Skeletal muscle tissue (tissue), 4 donors: Measurements from ENCODE around the gene RASGEF1C. TPM values are rescaled to one million over a fixed set of nuclear protein-coding genes. Genes with fewer than 3 reads are reported as not detected.

ENCODE experiments used
- H3K27ac ChIP-seq: one replicate; pipeline ENCODE4 v1.7.0; 2013; ENCODE audit warnings: mild to moderate bottlenecking, low read depth, low read length, inconsistent platforms
- H3K27me3 ChIP-seq, 3 donors: one replicate each; pipeline ENCODE4 v1.7.0; 2013; ENCODE audit warnings: low read length in 3 of 3; ENCODE audit not compliant: control insufficient read depth in 3 of 3, insufficient read depth in 3 of 3
- H3K36me3 ChIP-seq, 3 donors: one replicate each; pipeline ENCODE4 v1.7.0; 2013; ENCODE audit warnings: low read length in 3 of 3; ENCODE audit not compliant: control insufficient read depth in 3 of 3, insufficient read depth in 3 of 3
- H3K4me1 ChIP-seq, 3 donors: one replicate each; pipeline ENCODE4 v1.7.0; 2013; ENCODE audit warnings: low read length in 3 of 3, mild to moderate bottlenecking in 3 of 3; ENCODE audit not compliant: control insufficient read depth in 3 of 3, insufficient read depth in 3 of 3
- H3K4me3 ChIP-seq, 3 donors: one replicate each; pipeline ENCODE4 v1.7.0; 2013; ENCODE audit warnings: low read length in 3 of 3
- H3K9ac ChIP-seq, 3 donors: one replicate each; pipeline ENCODE4 v1.7.0; 2013; ENCODE audit warnings: low read length in 3 of 3, mild to moderate bottlenecking in 3 of 3, moderate library complexity in 2 of 3, low read depth in 1 of 3
- H3K9me3 ChIP-seq, 3 donors: one replicate each; pipeline ENCODE4 v1.7.0; 2013; ENCODE audit warnings: low read length in 3 of 3; ENCODE audit not compliant: control insufficient read depth in 3 of 3
- total RNA-seq: library from RNA; depleted of rRNA; stranded (reverse); fragments of >200 nt; gene quantifications from one replicate; pipeline ENCODE4 v1.2.3, GENCODE V29; 2014
- donor health status: Osteomylitis.

The RASGEF1C gene
- total RNA-seq, 1 donor from 2014 or later = 5.7 TPM

DNA sequence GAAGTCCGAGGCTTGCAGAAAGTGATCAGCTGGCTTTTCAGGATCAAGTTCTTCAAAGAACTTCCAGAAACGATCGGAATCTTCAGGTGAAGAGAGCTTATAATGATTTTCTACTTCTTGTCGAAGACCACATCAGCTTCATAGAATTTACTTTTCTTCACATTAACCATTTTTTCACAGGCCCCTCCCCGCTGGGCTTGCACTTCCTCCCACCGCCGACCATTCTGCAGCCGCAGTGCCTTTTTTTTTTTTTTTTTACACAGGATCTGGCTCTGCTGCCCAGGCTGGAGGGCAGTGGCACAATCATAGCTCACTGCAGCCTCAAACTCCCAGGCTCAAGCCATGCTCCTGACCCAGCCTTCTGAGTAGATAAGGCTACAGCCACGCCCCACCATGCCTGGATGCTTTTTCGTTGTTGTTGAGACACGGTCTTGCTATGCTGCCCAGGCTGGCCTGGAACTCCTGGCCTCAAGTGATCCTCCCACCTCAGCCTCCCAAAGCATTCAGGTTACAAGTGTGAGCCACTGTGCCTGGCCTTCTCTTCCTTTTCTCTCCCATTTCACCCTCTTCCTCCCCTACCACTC lies 122.1 kb downstream of the RASGEF1C start:
- peaks cover 0 to 5% (median 2%) of the 10 kb centered on the region in 3 donors for H3K4me1 ChIP-seq
- H3K27me3 ChIP-seq = peaks cover 0 to 10% (median 8%) of the 10 kb centered on the region in 3 donors
- H3K27ac ChIP-seq = no peak overlapping the region
- no peaks in the 10 kb centered on the region for H3K36me3 ChIP-seq
- no peak overlapping the region for H3K4me3 ChIP-seq
- H3K9me3 ChIP-seq = no peaks in the 10 kb centered on the region
- no peak overlapping the region for H3K9ac ChIP-seq

DNA sequence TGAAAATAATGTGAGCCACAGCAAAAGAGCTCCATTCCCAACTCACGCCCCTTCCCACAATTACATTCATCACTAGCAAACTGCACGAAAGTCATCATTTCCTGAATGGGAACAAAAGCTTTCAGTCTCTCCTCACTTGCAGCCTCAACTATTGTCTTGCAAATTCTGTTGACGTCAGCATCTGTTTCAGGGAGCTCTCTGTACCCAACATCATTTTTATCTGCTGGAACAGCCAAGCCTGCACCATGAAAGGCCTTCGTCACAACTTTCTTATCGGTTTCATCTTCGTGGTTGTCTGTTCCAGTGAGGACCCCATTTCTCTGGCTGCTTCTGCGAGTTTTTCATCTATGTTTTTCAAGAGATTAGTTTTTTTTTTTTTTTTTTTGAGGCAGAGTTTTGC lies 123.2 kb downstream of the RASGEF1C start:
- Histone ChIP-seq H3K36me3 (no peaks in the 10 kb centered on the region), H3K27ac (no peak overlapping the region), H3K9me3 (no peaks in the 10 kb centered on the region), H3K4me1 (peaks cover 0 to under 1% (median 0%) of the 10 kb centered on the region in 3 donors), H3K27me3 (peaks cover 0 to 10% (median 9%) of the 10 kb centered on the region in 3 donors), H3K9ac (no peak overlapping the region), H3K4me3 (no peak overlapping the region)

DNA sequence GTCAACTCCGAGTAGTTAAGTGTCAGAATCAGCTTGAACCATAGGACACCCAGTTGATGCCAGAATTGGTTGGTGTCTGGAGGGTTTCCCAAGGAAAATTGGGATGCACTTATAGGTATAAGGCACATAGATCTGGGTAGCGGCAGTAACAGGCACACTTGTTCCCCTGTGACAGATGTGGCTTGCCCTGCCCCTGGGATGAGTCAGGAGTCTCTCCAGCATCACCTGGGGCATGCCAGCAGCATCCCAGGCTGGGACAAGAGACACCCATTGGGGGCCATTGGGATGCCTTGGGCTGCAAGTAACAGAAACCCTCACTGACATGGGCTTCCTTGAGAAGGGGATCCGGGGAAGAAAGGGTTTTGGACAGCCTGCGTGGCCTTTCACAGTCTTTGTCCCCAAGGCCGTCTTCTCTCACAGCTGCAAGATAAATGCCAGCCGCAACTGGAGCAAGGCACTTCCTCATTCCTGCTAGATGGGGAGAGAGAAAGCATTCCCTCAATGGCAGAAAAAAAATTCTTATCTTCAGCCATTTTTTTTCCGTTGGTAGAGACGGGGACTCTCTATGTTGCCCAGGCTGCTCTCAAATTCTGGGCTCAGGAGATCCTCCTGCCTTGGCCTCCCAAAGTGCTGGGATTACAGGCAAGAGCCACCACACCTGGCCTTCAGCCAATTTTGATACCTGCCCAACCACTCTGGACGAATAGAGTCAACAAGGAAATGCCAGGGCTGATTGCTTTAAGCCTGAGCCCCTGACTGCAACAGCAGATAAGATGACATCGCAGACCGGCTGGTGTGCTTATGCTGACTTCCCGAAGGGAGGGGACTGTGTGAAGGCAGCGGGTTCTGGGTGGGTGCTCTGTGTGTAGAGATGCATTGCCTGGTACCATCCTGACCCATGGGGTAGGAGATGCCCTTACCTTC lies 124.1 kb downstream of the RASGEF1C start:
- H3K4me1 ChIP-seq = no peaks in the 10 kb centered on the region
- no peak overlapping the region for H3K4me3 ChIP-seq
- no peaks in the 10 kb centered on the region for H3K36me3 ChIP-seq
- H3K9me3 ChIP-seq = no peaks in the 10 kb centered on the region
- H3K27ac ChIP-seq = no peak overlapping the region
- no peak overlapping the region for H3K9ac ChIP-seq
- H3K27me3 ChIP-seq = peaks cover 7 to 14% (median 9%) of the 10 kb centered on the region in 3 donors

DNA sequence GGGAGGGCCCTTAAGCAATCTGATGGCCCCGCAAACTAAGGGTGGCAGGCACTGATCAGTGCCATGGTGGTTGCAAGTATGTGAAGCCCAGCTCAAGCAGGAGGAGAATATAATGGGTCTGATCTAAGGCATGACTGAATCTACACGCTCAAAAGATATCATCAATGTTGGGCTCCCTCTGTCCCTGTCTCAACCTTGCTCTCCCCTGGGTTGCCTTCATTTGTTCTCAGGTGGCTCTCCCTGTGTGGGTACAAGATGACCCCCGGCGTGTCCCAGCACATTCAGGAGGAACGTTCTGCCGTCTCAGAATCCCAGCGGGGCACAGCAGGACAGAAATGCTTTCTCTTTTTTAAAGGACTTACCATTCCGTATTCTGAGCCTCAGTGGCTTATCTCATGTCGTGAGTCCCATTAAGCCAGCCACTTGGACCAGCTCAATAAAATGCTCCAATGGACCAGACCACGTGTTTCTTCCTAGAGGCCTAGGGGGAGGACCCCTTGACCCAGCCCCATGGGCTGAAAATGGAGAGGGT lies 125.4 kb downstream of the RASGEF1C start:
- Histone ChIP-seq H3K4me3 (no peak overlapping the region), H3K27me3 (peaks cover 7 to 21% (median 16%) of the 10 kb centered on the region in 3 donors), H3K9me3 (no peaks in the 10 kb centered on the region), H3K4me1 (no peaks in the 10 kb centered on the region), H3K9ac (no peak overlapping the region), H3K36me3 (no peaks in the 10 kb centered on the region), H3K27ac (no peak overlapping the region)

DNA sequence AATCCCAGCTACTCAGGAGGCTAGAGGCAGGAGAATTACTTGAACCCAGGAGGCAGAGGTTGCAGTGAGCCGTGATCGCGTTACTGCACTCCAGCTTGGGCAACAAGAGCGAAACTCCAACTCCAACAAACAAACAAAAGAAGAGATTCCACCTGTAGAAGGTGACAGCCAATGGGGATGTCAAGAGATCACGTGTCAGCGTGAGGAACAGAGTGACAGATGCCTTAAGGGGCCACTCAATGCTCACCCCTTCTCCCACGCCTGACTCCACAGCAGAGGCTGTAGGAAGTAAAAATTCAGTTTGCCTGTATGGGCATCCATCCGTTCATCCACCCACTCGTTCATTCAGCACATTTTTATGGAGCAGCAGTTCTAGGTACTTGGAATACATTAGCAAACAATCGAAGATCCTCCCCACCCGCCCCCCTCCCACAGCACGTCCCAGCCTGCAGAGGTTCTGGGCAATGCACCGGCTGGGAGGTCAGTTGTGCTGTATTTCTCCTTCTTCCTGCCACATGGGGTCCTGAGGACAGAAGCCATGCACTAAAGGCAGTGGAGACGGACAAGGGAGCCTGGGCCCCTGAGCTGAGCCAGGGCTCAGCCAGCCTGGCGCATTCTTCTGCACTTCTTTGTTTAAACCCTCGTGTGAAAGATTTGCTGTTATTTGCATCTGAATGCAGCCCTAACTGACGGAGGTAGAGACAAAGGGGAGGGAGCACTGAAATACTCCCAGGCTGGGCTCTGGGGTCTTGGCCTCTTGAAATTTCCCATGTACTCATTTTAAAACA lies 126.2 kb downstream of the RASGEF1C start:
- Histone ChIP-seq H3K4me1 (no peaks in the 10 kb centered on the region), H3K4me3 (no peak overlapping the region), H3K9me3 (no peaks in the 10 kb centered on the region), H3K9ac (no peak overlapping the region), H3K27ac (no peak overlapping the region), H3K36me3 (no peaks in the 10 kb centered on the region), H3K27me3 (peaks cover 7 to 27% (median 16%) of the 10 kb centered on the region in 3 donors)

DNA sequence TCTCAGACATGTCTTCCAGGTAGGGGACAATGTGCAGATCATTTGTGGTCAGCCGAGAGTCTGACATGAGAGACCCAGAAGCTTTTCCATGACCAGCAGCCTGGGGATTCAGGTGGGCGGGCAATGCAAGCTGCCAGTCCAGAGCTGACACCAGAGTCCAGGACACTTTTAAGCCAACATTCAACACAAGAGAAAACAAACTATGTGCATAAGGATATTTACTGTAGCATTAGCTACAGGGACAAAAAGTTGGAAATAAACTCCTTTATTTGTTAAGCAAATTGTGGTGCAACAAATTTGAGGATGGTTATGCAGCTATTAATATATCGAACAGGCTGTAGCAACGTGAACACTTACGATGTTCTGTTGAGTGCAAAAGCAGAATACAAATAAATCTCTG lies 127.5 kb downstream of the RASGEF1C start:
- no peak overlapping the region for H3K27ac ChIP-seq
- no peaks in the 10 kb centered on the region for H3K9me3 ChIP-seq
- peaks cover 7 to 27% (median 16%) of the 10 kb centered on the region in 3 donors for H3K27me3 ChIP-seq
- no peak overlapping the region for H3K4me3 ChIP-seq
- no peaks in the 10 kb centered on the region for H3K4me1 ChIP-seq
- H3K36me3 ChIP-seq = no peaks in the 10 kb centered on the region
- no peak overlapping the region for H3K9ac ChIP-seq

DNA sequence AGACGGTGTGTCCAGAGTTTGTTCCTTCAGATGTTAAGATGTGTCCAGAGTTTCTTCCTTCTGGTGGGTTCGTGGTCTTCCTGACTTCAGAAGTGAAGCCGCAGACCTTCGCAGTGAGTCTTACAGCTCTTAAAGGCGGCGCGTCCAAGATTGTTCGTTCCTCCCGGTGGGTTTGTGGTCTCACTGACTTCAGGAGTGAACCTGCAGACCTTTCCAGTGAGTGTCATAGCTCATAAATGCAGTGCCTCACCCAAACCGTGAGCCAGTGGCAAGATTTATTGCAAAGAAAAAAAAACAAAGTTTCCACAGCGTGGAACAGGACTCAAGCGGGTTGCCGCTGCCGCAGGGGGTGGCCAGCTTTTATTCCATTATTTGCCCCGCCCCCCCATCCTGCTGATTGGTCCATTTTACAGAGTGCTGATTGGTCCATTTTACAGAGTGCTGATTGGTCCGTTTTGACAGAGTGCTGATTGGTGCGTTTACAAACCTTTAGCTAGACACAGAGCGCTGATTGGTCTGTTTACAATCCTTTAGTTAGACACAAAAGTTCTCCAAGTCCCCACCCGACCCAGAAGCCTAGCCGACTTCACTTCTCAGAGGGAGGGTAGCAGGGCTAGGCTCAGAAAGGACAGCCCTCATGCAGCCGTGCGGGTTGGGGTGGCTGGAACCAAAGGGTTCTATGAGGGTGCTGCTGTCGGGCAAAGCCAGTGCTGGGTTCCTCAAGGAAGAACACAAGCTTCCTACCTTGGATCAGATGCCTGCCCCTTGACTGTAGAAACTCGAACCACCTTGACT lies 128.3 kb downstream of the RASGEF1C start:
- Histone ChIP-seq H3K9me3 (no peaks in the 10 kb centered on the region), H3K27me3 (peaks cover 7 to 27% (median 16%) of the 10 kb centered on the region in 3 donors), H3K9ac (no peak overlapping the region), H3K36me3 (no peaks in the 10 kb centered on the region), H3K4me3 (no peak overlapping the region), H3K27ac (no peak overlapping the region), H3K4me1 (no peaks in the 10 kb centered on the region)

DNA sequence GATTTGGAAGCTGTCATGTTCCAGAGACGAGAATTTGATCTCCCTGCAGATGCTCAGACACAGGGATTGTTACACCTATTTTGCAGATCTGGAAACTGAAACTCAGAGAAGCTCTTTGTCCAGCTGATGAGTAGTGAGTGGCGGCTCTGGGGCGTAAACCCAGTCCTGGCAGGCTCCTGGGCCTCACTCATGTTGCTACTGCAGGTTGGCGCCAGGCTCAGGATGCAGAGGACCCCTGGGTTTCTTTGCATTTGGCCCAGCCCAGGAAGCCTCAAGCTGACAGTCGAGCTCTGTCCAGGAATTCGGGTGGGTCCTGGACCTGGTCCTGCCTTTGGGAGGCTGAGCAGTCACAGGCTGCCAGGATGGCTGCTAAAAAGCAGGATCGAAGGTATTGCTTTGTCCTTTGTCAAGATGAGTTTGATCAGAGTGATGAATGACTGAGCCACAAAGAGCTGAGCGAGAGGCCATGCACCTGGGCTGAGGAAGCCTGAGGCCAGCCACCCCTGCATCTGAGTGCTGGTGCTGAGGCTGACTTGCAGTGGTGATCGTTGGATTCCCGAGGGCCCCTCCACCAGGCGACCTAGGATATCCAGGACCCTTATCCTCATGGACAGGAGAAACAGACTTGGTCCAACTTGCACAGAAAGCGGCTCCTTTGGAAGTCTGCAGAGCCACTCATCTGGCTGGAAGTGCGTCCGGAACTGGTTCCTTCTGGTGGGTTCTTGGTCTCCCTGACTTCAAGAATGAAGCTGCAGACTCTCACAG lies 129.1 kb downstream of the RASGEF1C start:
- no peak overlapping the region for H3K27ac ChIP-seq
- no peak overlapping the region for H3K4me3 ChIP-seq
- no peak overlapping the region for H3K9ac ChIP-seq
- no peaks in the 10 kb centered on the region for H3K36me3 ChIP-seq
- no peaks in the 10 kb centered on the region for H3K4me1 ChIP-seq
- peaks cover 7 to 27% (median 12%) of the 10 kb centered on the region in 3 donors for H3K27me3 ChIP-seq
- H3K9me3 ChIP-seq = no peaks in the 10 kb centered on the region

DNA sequence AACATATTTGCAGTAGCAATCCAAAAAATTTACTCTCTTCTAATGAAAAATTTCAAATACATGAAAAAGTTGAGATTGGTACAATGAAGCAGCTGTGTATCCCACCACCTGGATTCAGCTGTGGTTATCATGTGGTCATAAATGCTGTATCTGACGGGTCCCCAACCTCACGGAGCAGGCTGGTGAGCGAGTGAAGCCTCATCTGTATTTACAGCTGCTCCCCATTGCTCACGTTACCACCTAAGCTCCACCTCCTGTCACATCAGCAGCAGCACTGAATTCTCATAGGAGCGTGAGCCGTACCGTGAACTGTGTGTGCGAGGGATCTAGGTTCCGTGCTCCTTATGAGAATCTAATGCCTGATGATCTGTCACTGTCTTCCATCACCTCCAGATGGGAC lies 130.7 kb downstream of the RASGEF1C start:
- Histone ChIP-seq H3K27ac (no peak overlapping the region), H3K9me3 (no peaks in the 10 kb centered on the region), H3K9ac (no peak overlapping the region), H3K36me3 (no peaks in the 10 kb centered on the region), H3K4me1 (no peaks in the 10 kb centered on the region), H3K4me3 (no peak overlapping the region), H3K27me3 (peaks cover 6 to 23% (median 7%) of the 10 kb centered on the region in 3 donors)
